ENCODE results near the gene ROCK2. TPM values are rescaled to one million over a fixed set of nuclear protein-coding genes. Genes with fewer than 3 reads are reported as not detected.
"Not testable (repeated sequence)": the region's sequence is repeated elsewhere in the genome, so short reads cannot be mapped to it uniquely, and the experiment has no call there.

The ROCK2 gene
- total RNA-seq, 1 experiment from 2014 or later, result 21.9 TPM

GRCh38 chr2:11262438-11262837 lies 82.0 kb downstream of the ROCK2 start:
- in situ Hi-C loops (cut with HindIII; ENCODE audit: low pct_unique_long_range_greater_than_20kb, low sequenced_read_pairs); DNase-seq (ENCODE audit: low read depth, low spot score): not testable (repeated sequence)

GRCh38 chr2:11261564-11261963 lies 82.9 kb downstream of the ROCK2 start:
- in situ Hi-C loops (cut with HindIII; ENCODE audit: low pct_unique_long_range_greater_than_20kb, low sequenced_read_pairs), result not testable (repeated sequence)

GRCh38 chr2:11260979-11261378 lies 83.5 kb downstream of the ROCK2 start:
- no peak for DNase-seq (ENCODE audit: low read depth, low spot score)
- in situ Hi-C loops (cut with HindIII; ENCODE audit: low pct_unique_long_range_greater_than_20kb, low sequenced_read_pairs), result no loop called here

More at GRCh38 chr2:11261564-11261963, 82.9 kb downstream of the ROCK2 start:
- DNase-seq (ENCODE audit: low read depth, low spot score), result not testable (repeated sequence)

GRCh38 chr2:11257964-11258363 lies 86.5 kb downstream of the ROCK2 start:
- no peak for DNase-seq (ENCODE audit: low read depth, low spot score)
- in situ Hi-C loops (cut with HindIII; ENCODE audit: low pct_unique_long_range_greater_than_20kb, low sequenced_read_pairs), result no loop called here

GRCh38 chr2:11257078-11257477 lies 87.4 kb downstream of the ROCK2 start:
- no peak for DNase-seq (ENCODE audit: low read depth, low spot score)
- in situ Hi-C loops (cut with HindIII; ENCODE audit: low pct_unique_long_range_greater_than_20kb, low sequenced_read_pairs), result no loop called here

GRCh38 chr2:11256166-11256565 lies 88.3 kb downstream of the ROCK2 start:
- in situ Hi-C loops (cut with HindIII; ENCODE audit: low pct_unique_long_range_greater_than_20kb, low sequenced_read_pairs), result no loop called here

GRCh38 chr2:11254100-11254536 lies 90.3 kb downstream of the ROCK2 start:
- in situ Hi-C loops (cut with HindIII; ENCODE audit: low pct_unique_long_range_greater_than_20kb, low sequenced_read_pairs), result no loop called here
- no peak for DNase-seq (ENCODE audit: low read depth, low spot score)

More at GRCh38 chr2:11256166-11256565, 88.3 kb downstream of the ROCK2 start:
- DNase-seq (ENCODE audit: low read depth, low spot score), result no peak

- in situ Hi-C loops (cut with HindIII; ENCODE audit: low pct_unique_long_range_greater_than_20kb, low sequenced_read_pairs), result not testable (repeated sequence)
Observed at GRCh38 chr2:11252458-11252857, 92.0 kb downstream of the ROCK2 start.

GRCh38 chr2:11250400-11251196 lies 93.8 kb downstream of the ROCK2 start:
- no peak for DNase-seq (ENCODE audit: low read depth, low spot score)
- in situ Hi-C loops (cut with HindIII; ENCODE audit: low pct_unique_long_range_greater_than_20kb, low sequenced_read_pairs), result no loop called here

More at GRCh38 chr2:11252458-11252857, 92.0 kb downstream of the ROCK2 start:
- DNase-seq (ENCODE audit: low read depth, low spot score), result not testable (repeated sequence)

- DNase-seq (ENCODE audit: low read depth, low spot score), result no peak
- in situ Hi-C loops (cut with HindIII; ENCODE audit: low pct_unique_long_range_greater_than_20kb, low sequenced_read_pairs), result no loop called here
Observed at GRCh38 chr2:11245322-11245721, 99.1 kb downstream of the ROCK2 start.

- in situ Hi-C loops (cut with HindIII; ENCODE audit: low pct_unique_long_range_greater_than_20kb, low sequenced_read_pairs), result no loop called here
- DNase-seq (ENCODE audit: low read depth, low spot score), result no peak
Observed at GRCh38 chr2:11244091-11244826, 100.2 kb downstream of the ROCK2 start.

- in situ Hi-C loops (cut with HindIII; ENCODE audit: low pct_unique_long_range_greater_than_20kb, low sequenced_read_pairs), result no loop called here
- DNase-seq (ENCODE audit: low read depth, low spot score), result no peak
Observed at GRCh38 chr2:11243512-11243911, 100.9 kb downstream of the ROCK2 start.

GRCh38 chr2:11242542-11243174 lies 101.8 kb downstream of the ROCK2 start:
- no peak for DNase-seq (ENCODE audit: low read depth, low spot score)
- in situ Hi-C loops (cut with HindIII; ENCODE audit: low pct_unique_long_range_greater_than_20kb, low sequenced_read_pairs), result no loop called here

GRCh38 chr2:11241412-11242203 lies 102.8 kb downstream of the ROCK2 start:
- in situ Hi-C loops (cut with HindIII; ENCODE audit: low pct_unique_long_range_greater_than_20kb, low sequenced_read_pairs), result no loop called here

GRCh38 chr2:11239666-11240462 lies 104.6 kb downstream of the ROCK2 start:
- DNase-seq (ENCODE audit: low read depth, low spot score), result peak; percentile 51
- in situ Hi-C loops (cut with HindIII; ENCODE audit: low pct_unique_long_range_greater_than_20kb, low sequenced_read_pairs), result no loop called here

More at GRCh38 chr2:11241412-11242203, 102.8 kb downstream of the ROCK2 start:
- DNase-seq (ENCODE audit: low read depth, low spot score), result no peak

- in situ Hi-C loops (cut with HindIII; ENCODE audit: low pct_unique_long_range_greater_than_20kb, low sequenced_read_pairs), result no loop called here
- DNase-seq (ENCODE audit: low read depth, low spot score), result no peak
Observed at GRCh38 chr2:11239147-11239546, 105.3 kb downstream of the ROCK2 start.

- no peak for DNase-seq (ENCODE audit: low read depth, low spot score)
- in situ Hi-C loops (cut with HindIII; ENCODE audit: low pct_unique_long_range_greater_than_20kb, low sequenced_read_pairs), result no loop called here
Observed at GRCh38 chr2:11237122-11237521, 107.3 kb downstream of the ROCK2 start.

Measured in SK-MEL-5 (cell line).